HL-60/S4 treated with phorbol 12-myristate 13-acetate at 8.2 ng/mL for 4 days and 3 days (cell line): ENCODE measurements around the gene RRAS.

Source experiments
- in situ Hi-C: fragments of 300-500 bp; cut with MboI; formaldehyde crosslinking; loops from 2 replicates; pipeline ENCODE4 v1.15.0; 2022; ENCODE audit warnings: low sequenced_read_pairs

Gene RRAS

GRCh38 chr19:49596954-49597702 lies 42.8 kb downstream of the RRAS start:
- in situ Hi-C loops: no loop called here

- in situ Hi-C loops: no loop called here
Measured at GRCh38 chr19:49596407-49596806, 43.5 kb downstream of the RRAS start.

GRCh38 chr19:49595819-49596404 lies 44.0 kb downstream of the RRAS start:
- in situ Hi-C loops: no loop called here

- in situ Hi-C loops: no loop called here
Measured at GRCh38 chr19:49594993-49595818, 44.7 kb downstream of the RRAS start.

- in situ Hi-C loops: no loop called here
Measured at GRCh38 chr19:49594157-49594992, 45.6 kb downstream of the RRAS start.

GRCh38 chr19:49593233-49594113 lies 46.5 kb downstream of the RRAS start:
- in situ Hi-C loops: no loop called here

GRCh38 chr19:49592486-49593232 lies 47.3 kb downstream of the RRAS start:
- in situ Hi-C loops: no loop called here

GRCh38 chr19:49591731-49592485 lies 48.0 kb downstream of the RRAS start:
- in situ Hi-C loops: no loop called here

- in situ Hi-C loops: no loop called here
Measured at GRCh38 chr19:49590971-49591730, 48.8 kb downstream of the RRAS start, which contains the start of gene PRR12. PRR12 (plus strand) TSS chr19:49591182; CDS start chr19:49591655, 473 bp downstream.

GRCh38 chr19:49590071-49590970 lies 49.6 kb downstream of the RRAS start:
- in situ Hi-C loops: no loop called here

GRCh38 chr19:49589502-49589905 lies 50.4 kb downstream of the RRAS start:
- in situ Hi-C loops: no loop called here

- in situ Hi-C loops: no loop called here
Measured at GRCh38 chr19:49588365-49589122, 51.4 kb downstream of the RRAS start.

GRCh38 chr19:49587227-49587626 lies 52.7 kb downstream of the RRAS start:
- in situ Hi-C loops: no loop called here
